A673 (cell line): ENCODE data around the gene ALDH16A1. TPM values are rescaled to one million over a fixed set of nuclear protein-coding genes. Genes with fewer than 3 reads are reported as not detected.
A peak's percentile ranks its signal among the peaks of the same experiment; 100 is the strongest.

ENCODE experiments used
- BruUV-seq: library from RNA; stranded (reverse); fragments of 400-500 nt; replicated peaks from 2 replicates; lab custom pipeline; 2021; lab: Mats Ljungman, UMichigan
- CTCF ChIA-PET: fragments of 300-600 bp; sonication (Branson Sonifier 250); formaldehyde crosslinking; loops from one replicate; lab custom pipeline; 2022; ENCODE audit warnings: antibody characterized with exemption; lab: Charles Lee
- POLR2A ChIA-PET: fragments of 300-600 bp; sonication (Branson Sonifier 250); formaldehyde crosslinking; loops from one replicate; lab custom pipeline; 2022; ENCODE audit warnings: antibody characterized with exemption; ENCODE audit not compliant: low non-redundant PET; lab: Charles Lee
- DNase-seq: peaks from one replicate; pipeline ENCODE4 v3.0.0-alpha.2; 2015; ENCODE audit warnings: low spot score
- H3K27ac ChIP-seq: fragments of 200-600 bp; sonication (generic); 2 replicates; pipeline ENCODE4 v1.5.1; 2016; ENCODE audit warnings: mixed run types, low read depth, mild to moderate bottlenecking, mixed read lengths, antibody characterized with exemption, low read length; ENCODE audit not compliant: poor library complexity, severe bottlenecking
- H3K27me3 ChIP-seq: fragments of 200-600 bp; sonication (generic); replicated peaks from 2 replicates; pipeline ENCODE4 v1.6.1; 2017; ENCODE audit warnings: mixed run types, low read depth, mild to moderate bottlenecking, mixed read lengths, antibody characterized with exemption, low read length; ENCODE audit not compliant: insufficient read depth, poor library complexity
- H3K36me3 ChIP-seq: fragments of 200-600 bp; sonication (generic); 2 replicates; pipeline ENCODE4 v1.6.1; 2016; ENCODE audit warnings: mixed run types, mild to moderate bottlenecking, mixed read lengths, antibody characterized with exemption, low read length; ENCODE audit not compliant: insufficient read depth, poor library complexity, severe bottlenecking
- H3K4me1 ChIP-seq: fragments of 200-600 bp; sonication (generic); 2 replicates; pipeline ENCODE4 v1.6.1; 2017; ENCODE audit warnings: mixed run types, mild to moderate bottlenecking, mixed read lengths, antibody characterized with exemption, low read length; ENCODE audit not compliant: insufficient read depth, poor library complexity, severe bottlenecking
- H3K4me3 ChIP-seq: fragments of 200-600 bp; sonication (generic); 2 replicates; pipeline ENCODE4 v1.5.1; 2016; ENCODE audit warnings: low read depth, mixed run types, mild to moderate bottlenecking, mixed read lengths, low read length; ENCODE audit not compliant: poor library complexity, severe bottlenecking
- H3K9me3 ChIP-seq: fragments of 200-600 bp; sonication (generic); 2 replicates; pipeline ENCODE4 v1.6.1; 2016; ENCODE audit warnings: mixed run types, low read depth, mild to moderate bottlenecking, mixed read lengths, antibody characterized with exemption, low read length; ENCODE audit not compliant: poor library complexity, severe bottlenecking
- EZH2 ChIP-seq: fragments of 200-600 bp; sonication (generic); IDR thresholded peaks from 2 replicates; pipeline ENCODE4 v1.6.1; 2017; ENCODE audit warnings: borderline replicate concordance, low read depth, mild to moderate bottlenecking, mixed read lengths, antibody characterized with exemption, low read length; ENCODE audit not compliant: poor library complexity, severe bottlenecking
- intact Hi-C: fragments of 100-400 bp; cut with micrococcal nuclease; formaldehyde crosslinking; loops from one replicate; pipeline ENCODE4 v1.10.0; 2022; ENCODE audit not compliant: unreplicated experiment
- total RNA-seq: library from RNA; stranded (reverse); gene quantifications from 2 replicates; pipeline ENCODE4 v1.2.3, GENCODE V29; 2021
- TF ChIP-seq, protein P1 (sequence below): fragments of 300-800, 200-600 bp; sonication (generic); conservative IDR thresholded peaks from 2 replicates; pipeline ENCODE4 v1.5.1; 2017; ENCODE audit warnings: low read depth, mild to moderate bottlenecking, antibody characterized with exemption, low read length, moderate library complexity, mixed read lengths

Gene ALDH16A1
- total RNA-seq, 1 experiment from 2014 or later: 23.2 TPM

DNA sequence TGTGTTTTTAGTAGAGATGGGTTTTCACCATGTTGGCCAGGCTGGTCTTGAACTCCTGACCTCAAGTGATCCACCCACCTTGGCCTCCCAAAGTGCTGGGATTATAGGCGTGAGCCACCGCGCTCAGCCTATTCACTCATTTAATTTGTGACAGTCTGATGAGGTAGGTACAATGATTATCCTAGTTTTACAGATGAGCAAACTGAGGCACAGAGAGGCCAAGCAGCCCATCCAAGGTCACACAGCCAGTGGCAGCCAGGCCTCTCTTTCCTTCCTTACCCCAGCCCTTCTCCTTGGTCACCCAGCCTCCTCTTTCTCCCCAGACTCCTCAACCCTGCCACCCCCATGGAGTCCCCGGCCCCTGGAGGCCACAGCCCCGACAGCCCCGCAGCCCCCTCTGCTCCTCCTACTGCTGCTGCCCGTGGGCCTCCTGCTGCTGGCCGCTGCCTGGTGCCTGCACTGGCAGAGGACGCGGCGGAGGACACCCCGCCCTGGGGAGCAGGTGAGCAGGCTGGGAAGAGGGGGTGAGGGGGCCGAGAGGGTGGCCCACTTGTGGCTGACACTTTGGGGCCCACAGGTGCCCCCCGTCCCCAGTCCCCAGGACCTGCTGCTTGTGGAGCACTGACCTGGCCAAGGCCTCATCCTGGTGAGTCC, 27.1 kb downstream of the ALDH16A1 start:
- Histone ChIP-seq H3K27ac (no peak overlapping the region), H3K36me3 (no peaks in the 10 kb centered on the region), H3K27me3 (no peaks in the 10 kb centered on the region), H3K9me3 (no peaks in the 10 kb centered on the region), H3K4me1 (peaks cover 4% of the 10 kb centered on the region), H3K4me3 (no peak overlapping the region)
- TF ChIP-seq, protein P1, sequence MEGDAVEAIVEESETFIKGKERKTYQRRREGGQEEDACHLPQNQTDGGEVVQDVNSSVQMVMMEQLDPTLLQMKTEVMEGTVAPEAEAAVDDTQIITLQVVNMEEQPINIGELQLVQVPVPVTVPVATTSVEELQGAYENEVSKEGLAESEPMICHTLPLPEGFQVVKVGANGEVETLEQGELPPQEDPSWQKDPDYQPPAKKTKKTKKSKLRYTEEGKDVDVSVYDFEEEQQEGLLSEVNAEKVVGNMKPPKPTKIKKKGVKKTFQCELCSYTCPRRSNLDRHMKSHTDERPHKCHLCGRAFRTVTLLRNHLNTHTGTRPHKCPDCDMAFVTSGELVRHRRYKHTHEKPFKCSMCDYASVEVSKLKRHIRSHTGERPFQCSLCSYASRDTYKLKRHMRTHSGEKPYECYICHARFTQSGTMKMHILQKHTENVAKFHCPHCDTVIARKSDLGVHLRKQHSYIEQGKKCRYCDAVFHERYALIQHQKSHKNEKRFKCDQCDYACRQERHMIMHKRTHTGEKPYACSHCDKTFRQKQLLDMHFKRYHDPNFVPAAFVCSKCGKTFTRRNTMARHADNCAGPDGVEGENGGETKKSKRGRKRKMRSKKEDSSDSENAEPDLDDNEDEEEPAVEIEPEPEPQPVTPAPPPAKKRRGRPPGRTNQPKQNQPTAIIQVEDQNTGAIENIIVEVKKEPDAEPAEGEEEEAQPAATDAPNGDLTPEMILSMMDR: no peak
- no peak for TF ChIP-seq EZH2
- ChIA-PET CTCF (interaction anchor here (1.1 kb wide), 1 partner anchor 88 kb away, joined by 11 read pairs; no protein-coding TSS in a partner anchor), POLR2A (no interaction called here)
- no peak for DNase-seq
- intact Hi-C loops: no loop called here
- no TSS peak for BruUV-seq

DNA sequence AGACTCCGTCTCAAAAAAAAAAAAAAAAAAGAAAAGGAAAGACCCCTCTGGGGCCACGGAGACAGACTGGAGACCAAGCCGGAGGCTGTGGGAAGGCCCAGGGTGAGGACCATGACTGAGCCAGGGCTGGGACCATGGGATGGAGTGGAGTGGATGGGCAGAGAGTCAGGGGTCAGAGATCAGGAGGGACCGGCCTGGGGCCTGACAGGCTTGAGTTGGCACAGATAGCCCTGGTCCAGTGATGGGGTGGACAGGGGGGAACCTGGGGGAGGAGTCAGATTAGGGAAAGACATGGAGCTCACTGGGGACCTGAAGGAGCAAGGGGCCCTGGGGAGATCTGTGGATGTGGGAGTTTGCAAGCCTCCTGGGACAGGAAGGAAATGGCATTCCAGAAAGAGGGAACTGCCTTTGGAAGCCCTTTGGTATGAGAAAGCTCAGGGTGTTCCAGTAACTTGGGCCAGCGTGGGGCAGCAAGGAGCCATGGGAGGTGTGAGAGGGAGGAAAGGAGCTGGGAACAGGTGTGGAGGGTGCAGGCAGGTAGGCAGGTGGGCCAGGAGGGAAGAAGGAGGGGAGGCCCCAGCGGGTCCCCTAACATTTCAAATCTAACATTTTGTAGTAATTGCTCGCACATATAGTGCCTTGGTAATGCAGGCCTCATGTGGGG, 28.1 kb downstream of the ALDH16A1 start:
- no peak for DNase-seq
- CTCF ChIA-PET: interaction anchor here (0.6 to 1.1 kb wide), 3 partner anchors 36 to 278 kb away, joined by 3 to 11 read pairs (median 10); no protein-coding TSS in a partner anchor
- intact Hi-C loops: no loop called here
- no peak overlapping the region for H3K4me3 ChIP-seq
- H3K4me1 ChIP-seq: peaks cover under 1% of the 10 kb centered on the region
- no peaks in the 10 kb centered on the region for H3K36me3 ChIP-seq
- no peaks in the 10 kb centered on the region for H3K27me3 ChIP-seq
- no peak for TF ChIP-seq EZH2
- TF ChIP-seq, protein P1: no peak
- H3K9me3 ChIP-seq: no peaks in the 10 kb centered on the region
- BruUV-seq: no TSS peak
- POLR2A ChIA-PET: no interaction called here
- H3K27ac ChIP-seq: no peak overlapping the region

GRCh38 chr19:49486232-49486631, 33.2 kb downstream of the ALDH16A1 start:
- TF ChIP-seq, protein P1: no peak
- TF ChIP-seq EZH2: no peak
- Histone ChIP-seq H3K27me3 (no peaks in the 10 kb centered on the region), H3K4me3 (no peak overlapping the region), H3K4me1 (peaks cover 16% of the 10 kb centered on the region), H3K27ac (peak overlapping the region; percentile 97), H3K9me3 (no peaks in the 10 kb centered on the region), H3K36me3 (peaks cover 34% of the 10 kb centered on the region)
- BruUV-seq: no TSS peak
- no peak for DNase-seq
- ChIA-PET CTCF (no interaction called here), POLR2A (no interaction called here)
- intact Hi-C loops: no loop called here
